Measurements from ENCODE around the gene GRID2.
"Not testable (repeated sequence)": the region's sequence is repeated elsewhere in the genome, so short reads cannot be mapped to it uniquely, and the experiment has no call there.

GRID2 gene

GRCh38 chr4:92305878-92306520, 2.2 kb downstream of the GRID2 start:
- peak; percentile 36 for DNase-seq

DNA sequence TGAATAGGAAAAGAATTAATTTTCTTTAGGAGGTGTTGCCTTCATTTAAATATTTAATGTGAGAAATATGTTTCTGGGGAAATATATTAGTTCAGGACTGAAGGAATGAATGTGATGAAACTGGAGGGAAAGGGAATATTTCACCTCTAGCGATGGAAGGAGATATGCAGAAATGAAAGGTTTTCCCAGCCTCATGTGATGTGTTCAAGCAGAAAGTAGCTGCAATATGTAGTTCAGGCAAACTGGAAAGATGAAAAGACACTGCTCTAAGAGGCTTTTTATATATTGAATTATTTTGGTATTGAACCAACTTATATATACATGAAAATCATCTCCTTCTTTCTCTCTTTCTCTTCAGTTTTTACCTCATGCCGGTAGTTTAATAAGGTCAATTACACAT, 3.4 kb downstream of the GRID2 start:
- no peak for DNase-seq

DNA sequence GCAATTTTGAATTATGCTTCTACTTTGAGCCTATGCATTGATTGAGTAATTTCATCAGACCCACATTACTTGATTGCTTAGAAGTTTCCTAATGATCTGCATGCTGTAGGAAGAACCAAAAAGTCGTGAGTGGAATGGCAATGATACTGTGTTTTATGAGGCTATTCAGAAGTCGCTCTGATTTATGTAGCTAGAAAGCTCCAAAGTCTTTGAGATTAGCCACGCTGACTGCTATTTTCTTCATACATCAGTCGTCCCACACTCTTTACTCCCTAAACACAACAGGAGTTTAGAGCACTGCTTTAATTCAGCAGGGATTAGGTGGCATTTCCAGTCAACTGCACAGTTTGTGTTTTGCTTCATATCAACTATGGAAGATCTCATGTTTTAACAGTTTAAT, 4.1 kb downstream of the GRID2 start:
- DNase-seq = no peak

- no peak for DNase-seq
Measured at GRCh38 chr4:92317047-92317446, 13.3 kb downstream of the GRID2 start.

DNA sequence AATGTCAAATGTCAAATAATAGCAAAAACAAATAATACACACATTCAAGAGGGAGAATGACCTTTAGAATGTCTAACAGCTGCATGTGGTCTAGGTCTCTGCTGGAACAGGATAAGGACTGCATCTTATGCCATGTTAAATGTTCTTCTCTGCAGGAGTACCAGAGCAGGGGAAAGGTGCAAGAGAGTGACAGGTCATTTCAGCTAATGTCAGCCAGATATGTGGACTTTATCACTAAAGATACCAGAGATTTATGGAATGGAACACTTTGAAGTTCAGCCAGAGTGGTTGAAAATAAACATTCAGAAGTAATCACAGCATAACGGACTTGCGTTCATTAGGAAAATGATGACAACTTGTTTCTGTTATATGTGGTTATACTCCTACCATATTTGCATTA, 24.3 kb downstream of the GRID2 start:
- no peak for DNase-seq

GRCh38 chr4:92333016-92333415, 29.2 kb downstream of the GRID2 start:
- no peak for DNase-seq

- no peak for DNase-seq
Measured at GRCh38 chr4:92334716-92335350, 31.1 kb downstream of the GRID2 start.

GRCh38 chr4:92339676-92340075, 35.9 kb downstream of the GRID2 start:
- no peak for DNase-seq

- no peak for DNase-seq
Measured at GRCh38 chr4:92344216-92344615, 40.5 kb downstream of the GRID2 start.

- no peak for DNase-seq
Measured at GRCh38 chr4:92346289-92346688, 42.5 kb downstream of the GRID2 start.

- no peak for DNase-seq
Measured at GRCh38 chr4:92357966-92358365, 54.2 kb downstream of the GRID2 start.

DNA sequence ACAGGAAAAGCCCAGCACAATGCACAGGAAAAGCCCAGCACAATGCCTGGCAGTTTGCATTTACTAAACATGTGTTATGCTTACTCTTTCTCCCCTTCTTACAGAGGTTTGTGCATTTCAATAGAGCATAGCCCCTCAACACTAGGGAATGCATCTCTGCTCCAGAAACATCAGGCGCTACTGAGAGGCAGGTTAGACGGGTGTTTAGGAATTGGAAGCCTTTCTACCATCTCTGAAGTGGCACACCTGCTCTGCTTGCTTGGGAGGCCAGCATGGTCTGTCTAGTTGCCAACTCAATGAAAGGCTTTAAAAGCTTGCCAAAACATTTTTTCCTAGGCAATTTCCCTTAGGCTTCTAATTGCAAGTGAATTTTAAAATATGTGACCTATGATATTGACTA, 55.7 kb downstream of the GRID2 start:
- DNase-seq = no peak

GRCh38 chr4:92362028-92362427, 58.3 kb downstream of the GRID2 start:
- no peak for DNase-seq

DNA sequence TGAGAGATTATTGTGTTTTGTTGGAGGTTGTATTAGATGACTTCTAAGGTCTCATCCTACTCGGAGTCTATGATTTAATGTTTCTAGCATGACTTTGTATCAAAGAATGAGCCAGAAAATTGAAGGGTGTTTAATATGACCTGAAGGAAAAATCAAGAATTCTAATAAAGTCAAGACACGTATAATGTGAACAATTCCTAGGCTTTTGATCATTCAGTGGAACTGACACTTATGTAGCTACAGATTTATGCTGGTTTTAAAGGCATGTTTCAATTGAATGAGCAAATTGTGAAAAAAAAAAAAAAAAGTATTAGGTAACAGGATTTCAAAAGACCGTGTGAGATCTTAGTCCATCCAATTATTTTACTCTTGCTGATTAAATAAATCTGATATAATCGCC, 64.9 kb downstream of the GRID2 start:
- DNase-seq = no peak

DNA sequence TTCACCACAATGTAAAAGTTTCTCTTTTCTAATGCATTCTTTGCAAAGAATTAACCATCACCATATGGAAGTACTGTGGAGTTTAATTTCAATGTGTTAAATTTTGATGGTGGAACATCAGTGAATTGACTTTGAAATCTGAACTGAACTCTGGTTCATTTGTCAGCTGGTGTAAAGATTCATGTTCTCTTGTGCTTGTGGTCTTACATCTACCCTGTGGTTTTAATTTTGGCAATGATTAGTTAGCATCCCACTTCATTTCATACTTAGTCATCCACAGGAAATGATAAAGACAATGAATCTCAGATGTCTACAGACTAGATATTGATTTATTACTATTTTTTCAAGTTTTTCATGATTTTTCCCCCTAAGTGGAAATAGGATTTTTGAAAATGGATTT, 77.8 kb downstream of the GRID2 start:
- DNase-seq = no peak

DNA sequence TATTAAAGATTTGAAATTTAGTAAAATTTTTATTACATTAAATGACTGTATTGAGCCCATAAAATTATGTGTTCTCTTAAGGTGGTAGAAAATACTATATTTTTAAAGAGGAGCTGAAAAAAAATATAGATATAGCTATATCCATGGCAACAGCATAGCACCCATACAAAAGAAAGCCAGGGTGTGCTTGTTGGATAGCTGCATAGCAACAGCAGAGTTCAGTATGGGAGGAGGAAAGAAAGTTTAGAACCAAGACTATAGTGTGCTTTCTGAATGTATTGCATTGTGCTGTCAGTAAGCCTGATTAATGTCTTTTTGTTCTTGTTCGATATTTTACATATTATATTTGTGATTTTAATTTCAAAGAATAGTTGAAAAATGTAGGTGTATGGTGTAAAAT, 78.4 kb downstream of the GRID2 start:
- no peak for DNase-seq

DNA sequence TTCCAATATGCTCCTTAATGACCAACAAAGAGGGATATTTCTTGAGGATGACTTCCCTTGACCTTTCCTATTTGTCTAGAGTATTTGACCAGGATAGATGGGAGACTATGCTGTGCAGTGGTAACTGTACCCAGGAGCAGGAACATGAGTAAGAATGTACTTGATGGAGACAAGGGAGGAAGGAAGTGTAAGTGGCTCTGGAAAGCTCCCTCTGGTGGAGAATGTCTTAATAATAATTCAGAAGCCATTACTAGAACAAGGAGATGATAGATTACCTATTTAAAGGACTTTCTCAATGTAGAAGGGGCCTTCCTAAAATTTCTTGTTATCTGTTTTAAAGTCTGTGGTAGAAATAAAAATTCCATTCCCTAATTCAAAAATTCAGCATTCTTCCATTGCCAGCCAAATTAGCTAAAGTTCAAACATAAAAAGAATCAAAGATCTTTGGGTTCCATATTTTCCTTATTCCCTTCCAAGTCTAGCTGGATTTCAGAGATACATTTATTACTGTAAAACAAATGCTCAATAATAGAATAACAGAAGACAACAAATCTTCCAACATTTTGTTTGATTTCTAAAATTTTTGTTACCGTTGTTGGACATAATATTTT, 83.8 kb downstream of the GRID2 start:
- DNase-seq = peak; percentile 2

DNA sequence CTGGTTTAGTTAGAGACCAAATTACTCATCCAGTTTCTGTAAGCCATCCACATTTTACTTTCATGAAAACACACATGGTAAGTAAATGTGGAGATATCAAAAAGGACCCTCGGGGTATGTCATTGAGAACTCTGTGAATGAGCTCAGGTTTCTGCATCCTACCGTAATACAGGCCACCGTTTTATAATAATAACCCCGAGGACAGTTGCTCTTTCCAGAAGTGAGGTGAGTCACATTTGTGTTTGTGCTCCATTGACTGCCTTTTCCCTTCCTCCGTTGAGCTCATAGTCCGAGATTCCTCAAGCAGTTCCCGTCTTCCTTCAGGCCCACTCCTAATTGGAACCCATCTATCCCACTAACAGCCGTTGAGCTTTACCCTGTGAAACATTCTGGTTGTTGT, 95.3 kb downstream of the GRID2 start:
- no peak for DNase-seq

DNA sequence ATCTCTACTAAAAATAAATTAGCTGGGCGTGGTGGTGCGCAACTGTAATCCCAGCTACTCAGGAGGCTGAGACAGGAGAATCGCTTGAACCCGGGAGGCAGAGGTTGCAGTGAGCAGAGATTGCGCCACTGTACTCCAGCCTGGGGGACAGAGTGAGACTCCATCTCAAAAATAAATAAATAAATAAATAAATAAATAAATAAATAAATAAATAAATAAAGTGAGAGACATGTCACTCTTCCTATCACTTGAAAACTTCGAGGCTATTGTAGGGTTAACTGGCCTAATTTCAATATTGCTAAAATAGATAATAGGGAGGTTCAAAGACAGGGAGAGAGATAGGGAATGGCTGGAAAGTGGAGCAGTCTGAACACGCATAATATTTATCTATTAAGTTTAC, 99.8 kb downstream of the GRID2 start:
- not testable (repeated sequence) for DNase-seq

DNA sequence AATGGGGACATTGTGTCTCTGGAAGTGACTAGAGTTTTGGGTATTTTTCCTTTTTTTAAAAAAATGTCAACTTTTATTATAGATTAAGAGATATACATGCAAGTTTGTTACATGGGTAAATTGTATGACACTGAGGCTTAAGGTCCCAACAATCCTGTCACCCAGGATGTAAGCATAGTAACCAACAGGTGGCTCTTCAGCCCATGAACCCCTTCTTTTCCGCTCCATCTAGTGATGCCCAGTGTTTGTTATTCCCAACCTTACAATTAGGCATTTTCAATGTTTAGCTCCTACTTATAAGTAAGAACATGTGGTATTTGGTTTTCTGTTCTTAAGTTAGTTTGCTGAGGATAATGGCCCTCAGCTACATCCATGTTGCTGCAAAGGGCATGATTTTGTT, 102.7 kb downstream of the GRID2 start:
- no peak for DNase-seq

GRCh38 chr4:92421920-92422319, 118.2 kb downstream of the GRID2 start:
- DNase-seq = no peak

DNA sequence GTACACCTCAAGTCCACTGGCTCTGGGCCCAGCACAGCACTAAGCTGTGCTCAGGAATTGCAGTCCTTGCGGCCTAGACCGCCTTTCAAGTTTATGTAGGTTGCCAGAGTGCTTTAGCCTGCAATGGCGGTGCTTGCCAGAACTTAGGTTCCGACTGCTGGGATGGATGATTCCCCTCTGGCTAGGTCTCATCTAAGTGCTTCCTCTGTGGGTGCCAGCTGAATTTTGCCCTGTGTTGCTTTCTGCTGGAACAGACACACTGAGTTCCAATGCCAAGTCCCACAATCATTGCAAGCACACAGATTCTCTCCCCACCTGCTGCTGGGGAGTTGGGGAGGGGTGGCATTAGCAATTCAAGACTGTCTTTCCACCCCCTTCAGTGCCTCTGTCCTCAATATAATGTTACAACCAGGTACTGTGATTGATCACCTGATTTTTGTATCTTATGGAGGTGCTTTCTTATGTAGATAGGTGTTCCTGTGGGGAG, 129.5 kb downstream of the GRID2 start:
- DNase-seq = no peak

DNA sequence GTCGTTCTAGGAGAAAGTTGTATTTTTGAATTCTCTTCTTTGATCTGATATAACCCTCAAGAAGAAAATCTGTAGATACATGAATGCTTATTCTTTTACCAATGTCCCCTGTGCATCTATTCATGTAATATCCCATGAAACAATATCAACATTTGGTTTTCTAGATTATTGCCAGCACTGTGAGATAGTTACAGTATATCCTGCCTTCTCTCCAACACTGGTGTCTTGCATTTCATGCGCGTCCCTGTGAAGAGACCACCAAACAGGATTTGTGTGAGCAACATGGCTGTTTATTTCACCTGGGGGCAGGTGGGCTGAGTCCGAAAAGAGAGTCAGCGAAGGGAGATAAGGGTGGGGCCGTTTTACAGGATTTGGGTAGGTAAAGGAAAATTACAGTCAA, 135.0 kb downstream of the GRID2 start:
- DNase-seq = not testable (repeated sequence)

- DNase-seq = not testable (repeated sequence)
Measured at GRCh38 chr4:92442131-92442530, 138.4 kb downstream of the GRID2 start.
